Measurements from ENCODE around the gene SCGB1A1.

Gene SCGB1A1

GRCh38 chr11:62451241-62451621, 32.4 kb downstream of the SCGB1A1 start:
- no peak for DNase-seq

- no peak for DNase-seq
Observed at GRCh38 chr11:62452261-62452660, 33.4 kb downstream of the SCGB1A1 start.

- no peak for DNase-seq
Observed at GRCh38 chr11:62452839-62453468, 34.1 kb downstream of the SCGB1A1 start.

- DNase-seq = peak; percentile 87
Observed at GRCh38 chr11:62456630-62457029, 37.8 kb downstream of the SCGB1A1 start.

- no peak for DNase-seq
Observed at GRCh38 chr11:62457478-62457877, 38.6 kb downstream of the SCGB1A1 start.

GRCh38 chr11:62458212-62459002, 39.6 kb downstream of the SCGB1A1 start:
- DNase-seq = no peak

- no peak for DNase-seq
Observed at GRCh38 chr11:62459080-62459479, 40.2 kb downstream of the SCGB1A1 start.

GRCh38 chr11:62461740-62462507, 43.1 kb downstream of the SCGB1A1 start:
- no peak for DNase-seq

GRCh38 chr11:62462508-62462892, 43.7 kb downstream of the SCGB1A1 start:
- no peak for DNase-seq

GRCh38 chr11:62463121-62463542, 44.3 kb downstream of the SCGB1A1 start:
- no peak for DNase-seq

GRCh38 chr11:62464655-62465054, 45.8 kb downstream of the SCGB1A1 start:
- no peak for DNase-seq

- DNase-seq = no peak
Observed at GRCh38 chr11:62466444-62466843, 47.6 kb downstream of the SCGB1A1 start.

- DNase-seq = no peak
Observed at GRCh38 chr11:62468577-62468976, 49.7 kb downstream of the SCGB1A1 start.

- no peak for DNase-seq
Observed at GRCh38 chr11:62471603-62472002, 52.8 kb downstream of the SCGB1A1 start.

- no peak for DNase-seq
Observed at GRCh38 chr11:62472063-62472884, 53.4 kb downstream of the SCGB1A1 start.

All from NCI-H187 treated with DMSO at 0.1 percent for 48 hours (cell line).